HG02759 (cell line): ENCODE data around the gene RNF25.
"Not testable (repeated sequence)": the region's sequence is repeated elsewhere in the genome, so short reads cannot be mapped to it uniquely, and the experiment has no call there.

Experiments used
- ATAC-seq: cut with Tn5 transposase; IDR thresholded peaks from one replicate; pipeline ENCODE4 v1.9.1; 2021; ENCODE audit warnings: mild to moderate bottlenecking, moderate library complexity; ENCODE audit not compliant: unreplicated experiment

The RNF25 gene

DNA sequence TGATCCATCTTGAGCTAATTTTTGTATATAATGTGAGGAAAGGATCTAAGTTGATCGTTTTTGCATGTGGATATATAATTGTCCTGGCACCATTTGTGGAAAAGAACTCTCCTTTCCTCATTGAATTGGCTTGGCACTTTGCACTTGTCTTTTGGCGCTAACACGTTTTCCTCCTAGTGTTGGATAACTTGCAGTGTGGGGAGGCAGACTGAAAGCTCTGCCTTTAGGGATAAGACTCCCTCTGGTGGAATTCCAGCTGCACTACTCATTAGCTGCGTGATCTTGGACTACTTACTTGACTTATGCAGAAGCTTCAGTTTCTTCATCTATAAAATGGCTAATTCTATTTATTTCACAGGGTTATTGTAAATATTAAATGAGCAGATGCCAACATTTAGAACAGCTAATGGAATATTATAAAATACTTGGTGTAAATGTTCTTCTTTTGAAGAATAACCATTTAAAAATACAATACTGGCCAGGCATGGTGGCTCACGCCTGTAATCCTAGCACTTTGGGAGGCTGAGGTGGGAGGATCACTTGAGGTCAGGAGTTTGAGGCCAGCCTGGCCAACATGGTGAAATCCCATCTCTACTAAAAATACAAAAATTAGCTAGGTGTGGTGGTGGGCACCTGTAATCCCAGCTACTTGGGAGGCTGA is 15.7 kb upstream of the RNF25 start:
- not testable (repeated sequence) for ATAC-seq

DNA sequence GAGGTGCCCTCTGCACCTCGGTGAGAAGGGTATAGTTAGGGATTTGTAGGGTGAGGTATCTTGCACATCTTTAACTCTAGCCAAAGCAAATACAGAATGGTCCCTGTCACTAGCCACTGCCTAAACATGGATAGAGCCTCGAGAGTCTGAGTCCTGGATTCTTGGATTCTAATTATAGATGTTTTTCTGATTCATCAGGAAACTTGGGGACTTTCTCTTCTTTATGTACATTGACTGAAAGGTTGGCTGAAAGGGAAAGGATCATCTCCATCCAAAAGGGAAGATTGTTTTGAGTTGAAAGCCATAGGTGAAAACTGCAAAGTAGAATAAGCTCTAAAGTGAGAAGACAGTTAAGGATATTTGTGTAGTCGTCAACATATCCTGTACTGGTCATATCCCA is 8.3 kb upstream of the RNF25 start:
- ATAC-seq, result no peak

DNA sequence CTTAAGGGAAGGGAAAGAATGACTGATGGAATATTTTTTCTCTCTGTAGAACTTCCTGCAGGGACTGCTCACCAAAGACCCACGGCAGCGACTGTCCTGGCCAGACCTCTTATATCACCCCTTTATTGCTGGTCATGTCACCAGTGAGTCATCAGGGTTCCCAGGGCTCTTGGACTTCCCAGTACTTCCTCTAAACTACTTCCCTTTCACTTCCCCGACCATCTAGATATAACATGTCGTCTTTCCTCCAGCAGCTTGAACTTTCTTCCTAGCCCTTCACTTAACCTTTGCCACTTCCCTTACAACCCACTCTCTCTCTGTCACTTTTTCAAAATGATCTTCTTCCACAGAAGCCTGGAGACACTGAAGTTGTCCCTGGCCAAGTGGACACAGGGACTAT is 7.3 kb upstream of the RNF25 start:
- ATAC-seq, result no peak

DNA sequence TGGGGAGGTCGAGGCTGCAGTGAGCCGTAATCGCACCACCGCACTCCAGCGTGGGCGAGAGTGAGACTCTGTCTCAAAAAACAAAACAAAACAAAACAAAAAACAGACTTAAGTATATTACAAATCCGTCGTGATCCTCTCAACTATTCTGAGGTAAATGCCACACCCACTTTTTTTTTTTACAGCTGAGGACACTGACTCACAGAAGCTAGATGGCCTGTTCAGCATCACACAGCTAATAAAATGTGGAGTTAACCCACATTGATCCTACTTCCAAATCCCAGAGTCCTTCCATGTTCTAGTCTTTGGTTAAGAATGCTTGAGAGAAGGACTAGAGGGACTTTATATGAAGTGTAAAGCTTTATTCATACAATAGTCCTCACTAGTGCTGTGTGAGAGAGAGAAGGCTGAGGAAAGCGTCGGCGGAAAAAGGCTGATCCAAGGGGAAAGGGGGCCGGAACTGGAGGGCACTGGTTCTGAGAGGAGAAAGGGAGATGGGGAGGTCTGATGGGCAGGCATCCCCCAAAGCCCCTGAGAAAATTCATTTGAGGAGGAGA is 627 bp downstream of the RNF25 start:
- no peak for ATAC-seq

DNA sequence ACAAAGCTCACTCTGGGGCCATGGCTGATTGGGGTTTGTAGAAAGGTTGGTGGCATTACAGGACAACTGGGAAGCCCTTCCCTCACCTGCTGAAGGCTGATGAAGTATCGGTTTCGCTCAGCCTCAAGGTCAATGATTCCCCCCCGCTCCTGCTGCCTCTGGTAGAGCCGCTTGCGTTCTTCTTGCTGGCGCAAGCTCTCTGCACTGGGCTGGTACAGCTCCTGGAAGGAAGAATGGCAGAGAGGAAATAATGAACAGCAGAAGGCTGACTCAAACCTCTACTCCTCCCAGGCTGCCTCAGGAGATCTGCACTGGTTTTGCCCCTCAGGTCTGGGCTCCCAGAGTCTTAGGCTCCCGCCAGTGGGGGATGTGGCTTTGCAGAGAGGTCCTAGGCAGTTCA is 7.1 kb downstream of the RNF25 start:
- ATAC-seq, result no peak

DNA sequence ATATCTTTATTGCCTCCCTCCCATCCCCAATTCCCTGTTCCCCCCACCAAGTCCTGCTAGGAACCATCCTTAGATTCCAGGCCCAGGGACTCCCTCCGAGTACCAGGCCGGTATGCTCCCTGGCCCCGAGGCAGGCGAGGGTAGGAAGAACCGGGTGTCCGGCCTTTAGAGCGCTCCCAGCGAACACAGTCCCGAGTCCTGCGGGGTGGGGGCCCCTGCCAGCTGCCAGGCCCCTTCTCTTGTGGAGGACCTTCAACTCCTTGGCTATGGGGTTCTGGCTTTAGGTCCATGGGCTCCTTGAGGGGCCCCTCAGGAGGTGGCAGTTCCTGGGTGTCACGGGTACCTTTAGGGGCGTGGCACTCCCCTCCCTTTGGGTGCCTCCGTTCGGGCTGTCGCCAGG is 7.9 kb downstream of the RNF25 start:
- no peak for ATAC-seq

DNA sequence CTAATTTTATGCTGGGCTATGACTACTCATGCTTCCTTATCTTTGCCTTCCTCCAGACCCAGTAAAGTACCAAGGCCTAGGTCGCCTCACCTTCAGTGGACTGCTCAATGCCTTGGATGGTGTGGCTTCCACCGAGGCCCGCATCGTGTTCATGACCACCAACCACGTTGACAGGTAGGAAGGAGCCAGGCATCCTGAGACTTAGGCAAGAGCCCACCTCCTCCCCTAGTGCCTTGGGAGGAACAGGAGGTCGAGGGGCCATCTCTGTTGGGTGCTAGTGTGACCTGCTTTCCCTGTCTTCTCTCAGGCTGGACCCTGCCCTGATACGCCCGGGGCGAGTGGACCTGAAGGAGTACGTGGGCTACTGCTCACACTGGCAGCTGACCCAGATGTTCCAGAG is 9.0 kb downstream of the RNF25 start:
- ATAC-seq, result no peak

DNA sequence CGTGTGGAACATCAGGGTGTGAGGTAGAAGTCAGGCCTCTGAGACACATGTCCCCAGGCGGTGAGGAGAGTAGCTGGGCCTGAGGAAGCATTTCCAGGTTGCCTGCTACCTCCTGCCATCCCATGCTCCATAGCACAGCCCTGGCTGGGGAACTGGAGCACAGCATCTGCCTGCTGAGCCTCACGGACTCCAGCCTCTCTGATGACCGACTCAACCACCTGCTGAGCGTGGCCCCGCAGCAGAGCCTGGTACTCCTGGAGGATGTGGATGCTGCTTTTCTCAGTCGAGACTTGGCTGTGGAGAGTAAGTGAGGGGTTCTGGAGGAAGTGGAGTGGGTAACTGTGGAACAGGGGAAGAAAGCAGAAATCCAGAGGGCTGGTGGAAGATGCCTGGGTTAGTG is 9.4 kb downstream of the RNF25 start:
- no peak for ATAC-seq

DNA sequence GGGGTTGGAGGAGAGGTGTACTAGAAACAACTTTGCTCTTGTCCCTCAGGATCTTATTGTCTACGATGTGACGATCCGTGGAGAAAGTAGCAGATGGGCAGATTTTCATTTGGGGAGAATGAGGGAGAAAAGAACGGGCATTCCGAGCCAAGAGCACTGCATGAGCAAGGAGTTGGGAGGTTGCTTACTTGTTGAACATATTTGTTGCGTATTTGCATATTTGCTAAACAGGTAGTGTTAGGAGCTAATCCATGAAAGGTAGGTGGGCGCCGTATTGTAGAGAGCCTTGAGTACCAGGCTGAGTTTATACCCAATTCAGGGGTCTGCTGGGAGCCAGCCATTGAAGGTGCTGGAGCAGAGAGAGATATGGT is 11.8 kb downstream of the RNF25 start:
- no peak for ATAC-seq

DNA sequence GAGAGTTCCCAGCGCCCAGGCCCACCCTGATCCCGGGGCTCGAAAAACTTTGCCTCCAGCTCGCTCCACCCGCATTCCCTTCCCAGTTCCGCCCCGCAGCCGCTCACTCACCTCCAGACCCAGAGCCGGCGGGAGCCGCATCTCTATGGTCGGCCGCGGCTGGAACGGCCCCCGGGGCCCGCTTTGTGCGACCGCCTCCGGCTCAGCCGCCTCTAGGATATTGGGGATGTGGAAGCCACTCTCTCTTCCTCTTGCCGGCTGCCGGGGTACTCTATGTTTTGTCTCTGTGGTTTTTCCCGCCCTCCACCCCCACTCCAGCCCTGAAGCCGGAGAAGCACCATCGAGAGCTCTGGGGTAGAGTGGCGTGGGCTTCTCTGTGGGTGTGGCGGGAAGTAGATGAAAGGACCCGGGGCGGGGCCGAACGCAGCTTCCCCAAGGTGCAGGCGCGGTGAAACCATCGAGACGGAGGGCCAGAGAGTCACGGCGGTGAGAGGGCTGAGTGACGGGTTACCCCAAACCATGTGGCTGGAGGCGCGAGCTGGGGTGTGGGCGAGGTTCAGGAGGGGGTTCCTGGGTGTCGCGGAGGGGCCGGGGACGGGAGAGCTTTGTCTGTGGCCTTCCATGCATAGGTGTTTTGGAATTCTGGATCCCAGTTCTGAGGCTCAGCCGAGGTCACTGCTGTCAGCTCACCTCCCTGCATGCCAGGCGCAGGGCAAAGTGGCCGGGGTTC is 12.4 kb downstream of the RNF25 start, which contains the start of the genes BCS1L and ZNF142:
Gene BCS1L (plus strand): TSS at position 426 of the 730 bp plus-strand sequence. CDS start 1,305 bp downstream, outside the sequence.
Gene ZNF142 (minus strand): TSS at position 366 of the 730 bp plus-strand sequence. CDS start 3,194 bp downstream, outside the sequence.
- peak; percentile 97 for ATAC-seq

DNA sequence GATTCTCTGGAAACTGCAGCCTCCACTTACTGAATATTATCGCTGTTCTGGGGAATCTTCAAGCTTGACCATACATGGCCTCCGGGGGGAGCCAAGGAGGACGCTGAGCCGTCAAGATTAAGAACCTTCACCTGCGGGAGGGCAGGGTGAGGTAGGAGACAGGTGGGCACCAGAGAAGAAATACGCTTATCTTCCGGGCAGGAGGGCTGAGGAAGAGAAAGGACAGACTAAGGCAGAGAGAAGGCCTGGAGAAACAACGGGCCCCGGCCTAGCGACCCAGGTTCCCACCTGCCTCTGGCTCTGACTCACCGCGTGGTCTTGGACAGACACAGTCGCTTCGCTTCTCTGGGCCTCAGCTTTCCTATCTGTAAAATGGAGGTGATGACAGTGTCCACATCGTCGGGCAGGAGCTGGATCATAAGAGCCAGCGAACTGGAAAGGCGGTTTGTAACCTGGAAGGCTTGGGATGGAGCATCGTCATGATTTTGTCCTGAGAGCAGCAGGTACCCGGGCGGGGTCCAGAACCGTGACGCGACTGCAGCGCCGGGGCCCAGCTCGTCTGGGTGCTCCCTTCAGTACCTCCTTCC is 13.0 kb downstream of the RNF25 start:
- ATAC-seq, result peak; percentile 37

DNA sequence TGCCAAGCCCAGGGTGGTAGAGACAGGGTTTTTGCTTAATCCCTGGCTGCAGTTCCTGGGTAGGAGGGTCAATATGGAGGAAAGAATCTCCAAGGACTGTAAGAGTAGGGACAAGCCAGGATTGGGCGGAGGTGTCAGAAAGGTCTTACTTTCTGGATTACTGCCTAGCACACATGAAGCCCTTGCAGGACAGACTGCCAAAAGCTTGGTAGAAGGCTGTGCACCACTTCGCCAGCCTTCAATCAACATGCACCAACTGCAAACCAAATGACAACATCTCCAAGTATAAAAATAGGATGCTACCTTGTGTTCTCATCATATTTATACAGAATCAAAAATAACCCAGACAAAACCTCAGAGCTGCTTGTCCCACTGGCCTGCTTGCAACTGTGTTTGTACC is 16.1 kb downstream of the RNF25 start:
- ATAC-seq, result no peak

DNA sequence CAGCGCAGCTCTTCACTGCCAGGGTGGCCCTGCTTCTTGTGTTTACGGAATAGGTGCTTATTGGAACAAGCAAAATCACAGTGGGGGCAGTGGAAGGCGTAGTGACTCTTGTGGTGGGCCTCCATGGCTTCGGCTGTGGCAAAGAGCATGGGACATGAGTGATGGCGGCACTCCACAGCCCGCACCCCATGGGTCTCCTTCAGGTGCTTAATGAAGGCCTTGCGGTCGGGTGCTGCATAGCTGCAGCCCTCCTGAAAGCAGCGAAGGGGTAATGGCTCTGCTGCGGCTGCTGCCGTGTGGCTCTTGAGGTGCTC is 23.1 kb downstream of the RNF25 start:
- ATAC-seq, result no peak

DNA sequence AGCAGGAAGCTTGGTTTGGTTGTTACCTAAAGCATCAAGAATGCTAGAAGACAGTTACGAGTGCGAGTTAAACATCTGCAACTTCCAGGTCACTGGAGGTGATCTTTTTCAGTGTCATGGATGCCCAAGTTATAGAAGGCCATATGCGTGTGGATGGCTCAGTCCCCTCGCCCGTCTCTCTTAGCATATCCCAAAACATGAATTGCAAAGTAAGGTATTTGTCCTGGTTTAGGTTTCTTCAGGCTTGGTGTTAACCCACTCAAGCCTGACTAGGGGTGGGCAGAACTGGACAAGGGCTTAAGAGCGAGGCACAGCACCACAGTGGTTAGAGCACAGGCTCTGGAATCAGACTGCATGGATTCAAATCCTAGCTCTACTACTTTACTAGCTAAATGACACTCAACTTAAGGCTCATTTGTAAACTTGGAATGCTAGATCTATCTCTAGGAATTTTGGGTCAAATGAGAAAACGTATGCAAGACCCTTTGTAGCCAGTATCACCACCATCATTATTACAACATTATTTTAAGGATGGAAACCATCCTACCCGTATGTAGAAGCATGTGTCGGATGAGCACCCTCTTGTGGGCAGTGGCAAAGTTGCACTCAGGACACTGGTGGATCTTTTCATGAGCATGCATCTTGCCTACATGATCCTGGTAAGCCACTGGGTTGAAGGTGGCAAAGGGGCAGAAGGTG is 23.6 kb downstream of the RNF25 start:
- peak; percentile 53 for ATAC-seq

DNA sequence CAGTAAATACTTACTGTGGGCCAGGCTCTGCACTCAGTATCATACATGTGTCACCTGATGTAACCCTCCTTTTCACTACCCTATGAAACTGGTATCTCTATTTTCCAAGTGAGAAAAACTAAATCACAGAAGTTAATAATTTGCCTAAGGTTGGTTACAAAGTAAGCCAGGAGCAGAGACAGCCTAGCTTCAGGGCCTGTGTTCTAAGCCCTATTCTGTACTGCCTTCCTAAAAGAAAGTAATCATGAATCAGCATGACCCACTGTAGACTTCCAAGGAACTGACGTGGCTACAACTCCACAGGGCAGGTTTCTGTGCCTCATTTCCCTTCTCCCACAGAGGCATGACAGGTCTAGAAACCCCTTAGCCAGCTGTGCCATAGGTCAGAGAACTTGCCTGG is 26.7 kb downstream of the RNF25 start:
- ATAC-seq, result no peak

DNA sequence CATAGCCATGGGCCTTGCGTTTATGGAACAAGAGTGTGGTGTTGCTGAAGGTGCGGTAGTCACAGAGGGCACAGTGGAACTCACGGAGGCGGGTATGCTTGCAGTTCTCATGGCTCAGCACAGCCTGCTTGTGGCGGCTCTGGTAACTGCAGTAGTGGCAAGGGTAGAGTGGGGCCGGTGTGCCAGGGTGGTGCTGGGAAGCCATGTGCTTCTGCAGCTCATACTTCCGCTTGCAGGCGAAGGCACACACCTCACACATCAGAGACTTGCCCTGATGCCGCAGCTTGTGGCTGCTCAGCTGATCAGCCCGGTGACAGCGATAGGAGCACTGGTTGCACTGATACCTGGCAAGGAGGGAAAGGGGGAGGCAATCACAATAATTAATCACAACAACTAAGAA is 27.1 kb downstream of the RNF25 start:
- no peak for ATAC-seq

DNA sequence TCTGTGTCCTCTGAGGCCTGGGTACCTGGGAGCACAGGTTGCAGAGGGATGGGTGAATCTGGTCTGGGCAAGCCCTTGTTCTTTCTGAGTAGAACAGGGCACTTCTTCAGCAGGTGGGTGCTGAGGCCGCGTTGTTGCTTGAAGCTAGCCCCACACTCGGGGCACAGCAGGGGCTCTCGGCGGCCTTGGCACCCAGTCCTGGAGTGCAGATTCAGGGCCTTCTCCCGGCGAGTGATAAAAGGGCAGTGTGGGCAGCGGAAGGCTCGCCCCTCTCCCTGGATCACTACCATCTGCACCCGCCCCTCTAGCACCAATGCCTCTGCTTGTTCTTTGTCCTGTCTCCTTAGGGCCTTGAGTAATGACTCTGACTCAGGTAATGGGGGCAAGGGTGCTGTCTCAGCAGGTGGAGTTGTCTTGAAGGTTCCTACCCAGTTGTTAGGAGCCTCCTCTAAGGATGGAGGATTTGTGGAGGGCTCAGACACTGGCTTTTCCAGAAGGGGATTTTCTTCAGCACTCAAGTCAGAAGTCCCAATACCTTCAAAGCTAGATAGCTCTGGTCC is 28.0 kb downstream of the RNF25 start:
- ATAC-seq, result no peak

DNA sequence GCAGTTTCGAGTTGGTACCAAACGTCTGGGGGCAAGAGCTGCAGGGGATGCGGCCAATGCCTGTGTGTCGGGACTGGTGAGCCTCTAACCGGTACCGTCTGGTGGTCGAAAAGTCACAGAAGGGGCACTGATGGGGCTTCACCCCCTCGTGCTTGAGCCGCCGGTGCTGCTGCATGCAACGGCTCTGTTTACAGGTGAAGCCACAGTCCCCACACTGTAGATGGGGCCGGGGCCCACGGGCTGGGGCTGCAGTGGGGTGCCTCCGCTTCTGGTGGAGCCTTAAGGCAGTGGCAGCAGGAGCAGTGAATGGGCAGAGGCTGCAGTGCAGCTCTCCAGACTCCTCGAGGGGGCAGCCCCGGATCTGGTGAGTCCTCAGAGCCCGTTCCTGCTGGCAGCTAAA is 29.0 kb downstream of the RNF25 start:
- no peak for ATAC-seq

DNA sequence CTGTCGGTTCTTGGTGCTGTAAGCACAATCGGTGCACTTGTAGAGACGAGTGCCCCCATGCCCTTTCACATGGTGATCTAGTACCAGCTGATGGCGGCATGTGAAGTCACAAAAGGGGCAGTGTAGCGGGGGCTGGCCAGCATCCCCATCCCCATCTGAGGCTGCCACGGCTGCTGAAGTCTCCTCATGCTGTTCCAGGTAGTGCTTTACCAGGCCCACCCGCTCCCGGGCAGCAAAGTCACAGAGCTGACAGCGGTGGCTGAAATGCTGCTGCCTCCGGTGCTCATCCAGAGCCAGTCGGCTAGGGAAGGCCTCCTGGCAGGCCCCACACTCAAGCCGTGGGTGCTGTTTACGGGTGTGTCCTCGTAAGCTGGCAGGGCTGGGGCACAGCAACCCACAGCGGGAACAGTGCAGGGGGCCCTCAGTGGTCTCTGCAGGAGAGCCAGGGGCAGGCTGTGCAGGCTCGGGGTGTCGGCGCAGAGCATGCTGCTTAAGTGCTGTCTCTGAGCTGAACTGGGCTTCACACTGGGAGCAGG is 29.6 kb downstream of the RNF25 start:
- ATAC-seq, result no peak

DNA sequence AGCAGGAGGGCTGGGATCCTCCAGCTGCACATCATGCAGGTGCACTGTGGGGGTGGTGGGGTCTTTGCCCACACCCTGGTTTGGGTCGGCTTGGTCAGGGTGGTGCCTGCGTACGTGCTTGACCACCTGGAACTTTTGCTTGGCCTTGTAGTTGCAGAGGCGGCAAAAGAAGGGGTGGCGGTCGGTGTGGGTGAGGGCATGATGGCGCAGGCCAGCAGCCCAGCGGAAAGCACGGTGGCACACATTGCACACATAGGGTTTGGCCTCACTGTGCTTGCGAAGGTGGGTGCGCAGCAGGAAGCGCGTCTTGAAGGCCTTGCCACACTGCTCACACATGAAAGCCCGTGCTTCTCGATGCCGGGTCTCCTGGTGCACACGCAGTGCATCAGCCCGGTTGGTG is 33.4 kb downstream of the RNF25 start:
- ATAC-seq, result no peak

DNA sequence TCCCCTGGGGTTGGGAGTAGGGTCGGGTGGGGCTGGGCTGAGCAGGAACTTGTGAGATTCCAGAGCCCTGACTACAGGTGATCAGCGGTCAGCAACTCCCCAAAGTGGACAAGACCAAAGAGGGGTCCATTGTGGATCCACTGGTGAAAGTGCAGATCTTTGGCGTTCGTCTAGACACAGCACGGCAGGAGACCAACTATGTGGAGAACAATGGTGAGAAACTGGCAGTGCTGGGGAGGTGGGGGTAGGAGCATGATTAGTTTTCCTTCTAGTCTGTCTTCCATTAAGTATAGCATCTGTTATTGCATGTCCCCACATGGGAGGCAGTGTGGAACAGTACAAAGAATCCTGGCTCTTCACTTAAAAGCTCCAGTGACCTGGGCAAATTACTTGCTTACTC is 36.1 kb downstream of the RNF25 start:
- no peak for ATAC-seq
